H1 (cell line): ENCODE results near the gene IER5. TPM values are rescaled to one million over a fixed set of nuclear protein-coding genes. Genes with fewer than 3 reads are reported as not detected.

Experiments used
- CTCF ChIA-PET: fragments of 300-600 bp; sonication (Branson Sonifier 250); formaldehyde crosslinking; loops from one replicate; lab custom pipeline; 2021; ENCODE audit not compliant: partially characterized antibody; lab: Charles Lee
- POLR2A ChIA-PET: fragments of 300-600 bp; sonication (Branson Sonifier 250); formaldehyde crosslinking; loops from one replicate; lab custom pipeline; 2021; ENCODE audit warnings: inconsistent platforms; ENCODE audit not compliant: partially characterized antibody; lab: Charles Lee
- DNase-seq, 2 experiments: peaks; one replicate each; pipeline versions ENCODE4 v3.0.0 to v3.0.0-alpha.2; 2010 to 2022; ENCODE audit warnings: low spot score in 2 of 2, low read depth in 1 of 2, mixed read lengths in 1 of 2
- FAIRE-seq: peaks from 2 replicates; lab custom pipeline; 2011; peaks lifted over from hg19 to GRCh38; lab: Jason Lieb, UNC
- H2AFZ ChIP-seq: 2 replicates; pipeline ENCODE4 v1.8.1; 2012; ENCODE audit warnings: low read length, inconsistent platforms
- H2AK5ac ChIP-seq: 2 replicates; pipeline ENCODE4 v1.6.1; 2013; ENCODE audit warnings: low read depth, low read length
- H2BK120ac ChIP-seq: replicated peaks from 2 replicates; pipeline ENCODE3; 2013; ENCODE audit warnings: low read depth, low read length, inconsistent platforms
- H2BK12ac ChIP-seq: 2 replicates; pipeline ENCODE4 v1.6.1; 2013; ENCODE audit warnings: low read depth, low read length
- H2BK15ac ChIP-seq: 2 replicates; pipeline ENCODE4 v1.6.1; 2013; ENCODE audit warnings: low read length
- H2BK20ac ChIP-seq: 2 replicates; pipeline ENCODE4 v1.6.1; 2013; ENCODE audit warnings: low read length
- H2BK5ac ChIP-seq: 2 replicates; pipeline ENCODE4 v1.6.1; 2013; ENCODE audit warnings: low read depth, low read length
- H3K14ac ChIP-seq: 2 replicates; pipeline ENCODE4 v1.6.1; 2013; ENCODE audit warnings: inconsistent platforms; ENCODE audit not compliant: insufficient read length
- H3K18ac ChIP-seq: 2 replicates; pipeline ENCODE4 v1.6.1; 2013; ENCODE audit warnings: low read length; ENCODE audit errors: extremely low read depth
- H3K23ac ChIP-seq: 2 replicates; pipeline ENCODE4 v1.6.1; 2013; ENCODE audit warnings: inconsistent platforms; ENCODE audit not compliant: insufficient read length
- H3K23me2 ChIP-seq: 2 replicates; pipeline ENCODE4 v1.6.1; 2013; ENCODE audit warnings: low read depth, low read length
- H3K27ac ChIP-seq: 2 replicates; pipeline ENCODE4 v1.6.1; 2011; ENCODE audit warnings: low read depth, low read length, inconsistent platforms
- H3K27me3 ChIP-seq, 4 experiments: replicated peaks in 1 of 4; 1 replicate in 1 of 4; 2 replicates in 3 of 4; pipeline versions ENCODE4 v1.6.1 to v1.8.1; 2011 to 2013; ENCODE audit warnings: low read length in 3 of 4, mild to moderate bottlenecking in 3 of 4, inconsistent platforms in 2 of 4, mixed read lengths in 2 of 4, moderate library complexity in 1 of 4; ENCODE audit not compliant: control insufficient read depth in 3 of 4, insufficient read depth in 3 of 4; ENCODE audit errors: extremely low read depth in 1 of 4
- H3K36me3 ChIP-seq, 4 experiments: 2 replicates each; pipeline versions ENCODE4 v1.6.1 to v1.8.1; 2011 to 2013; ENCODE audit warnings: mild to moderate bottlenecking in 4 of 4, low read length in 3 of 4, moderate library complexity in 2 of 4, control low read depth in 1 of 4, inconsistent platforms in 1 of 4; ENCODE audit not compliant: insufficient read depth in 4 of 4, control insufficient read depth in 2 of 4
- H3K4ac ChIP-seq: replicated peaks from 2 replicates; pipeline ENCODE3; 2013; ENCODE audit warnings: low read length, low read depth, mixed read lengths, inconsistent platforms; ENCODE audit not compliant: insufficient read length
- H3K4me1 ChIP-seq, 4 experiments: replicated peaks in 1 of 4; 1 replicate in 1 of 4; 2 replicates in 3 of 4; pipeline versions ENCODE4 v1.6.1 to v1.8.1; 2011 to 2013; ENCODE audit warnings: low read length in 3 of 4, inconsistent platforms in 2 of 4, mixed read lengths in 1 of 4; ENCODE audit not compliant: insufficient read depth in 4 of 4, control insufficient read depth in 3 of 4
- H3K4me2 ChIP-seq, 2 experiments: 2 replicates each; pipeline versions ENCODE4 v1.6.1 to v1.8.1; 2011 to 2013; ENCODE audit warnings: low read depth in 2 of 2, low read length in 2 of 2, control low read depth in 1 of 2, inconsistent platforms in 1 of 2, mild to moderate bottlenecking in 1 of 2; ENCODE audit not compliant: insufficient read depth in 1 of 2
- H3K4me3 ChIP-seq, 4 experiments: fragments of 200-600, 300-600 bp in 1 of 4; sonication (generic), shearing (Covaris generic), sonication (Bioruptor Twin) in 1 of 4; 2 replicates each; pipeline versions ENCODE4 v1.5.1 to v1.8.1; 2011 to 2016; ENCODE audit warnings: low read length in 4 of 4, low read depth in 3 of 4, control low read depth in 2 of 4, inconsistent platforms in 2 of 4, mild to moderate bottlenecking in 2 of 4, mixed read lengths in 1 of 4, moderate library complexity in 1 of 4; ENCODE audit not compliant: insufficient read depth in 2 of 4; ENCODE audit errors: extremely low read depth in 1 of 4
- H3K56ac ChIP-seq: replicated peaks from 2 replicates; pipeline ENCODE3; 2013; ENCODE audit warnings: low read depth, mild to moderate bottlenecking, mixed read lengths, low read length, inconsistent platforms; ENCODE audit not compliant: insufficient read length
- H3K79me1 ChIP-seq: 2 replicates; pipeline ENCODE4 v1.6.1; 2013; ENCODE audit warnings: low read depth, low read length, control low read depth
- H3K79me2 ChIP-seq, 2 experiments: 2 replicates each; pipeline versions ENCODE4 v1.6.1 to v1.8.1; 2012 to 2013; ENCODE audit warnings: low read length in 2 of 2, mild to moderate bottlenecking in 2 of 2, inconsistent platforms in 1 of 2; ENCODE audit not compliant: insufficient read depth in 2 of 2, control insufficient read depth in 1 of 2
- H3K9ac ChIP-seq, 4 experiments: replicated peaks in 1 of 4; 1 replicate in 1 of 4; 2 replicates in 3 of 4; pipeline versions ENCODE4 v1.6.1 to v1.8.1; 2011 to 2013; ENCODE audit warnings: low read depth in 3 of 4, low read length in 3 of 4, control low read depth in 2 of 4, mild to moderate bottlenecking in 2 of 4, moderate library complexity in 2 of 4, inconsistent platforms in 1 of 4; ENCODE audit errors: extremely low read depth in 1 of 4
- H3K9me3 ChIP-seq, 2 experiments: 2 replicates each; pipeline versions ENCODE4 v1.6.1 to v1.8.1; 2012 to 2013; ENCODE audit warnings: mild to moderate bottlenecking in 2 of 2, moderate library complexity in 2 of 2, control low read depth in 1 of 2, inconsistent platforms in 1 of 2, low read depth in 1 of 2, low read length in 1 of 2, mixed read lengths in 1 of 2; ENCODE audit not compliant: insufficient read depth in 2 of 2
- H4K20me1 ChIP-seq, 2 experiments: replicated peaks in 1 of 2; 2 replicates each; pipeline versions ENCODE3 to v1.8.1; 2011 to 2013; ENCODE audit warnings: inconsistent platforms in 2 of 2, low read length in 2 of 2, mild to moderate bottlenecking in 1 of 2; ENCODE audit not compliant: insufficient read depth in 2 of 2, control insufficient read depth in 1 of 2
- H4K5ac ChIP-seq: 2 replicates; pipeline ENCODE4 v1.6.1; 2013; ENCODE audit warnings: low read length, low read depth, mixed read lengths, inconsistent platforms; ENCODE audit not compliant: insufficient read length
- H4K8ac ChIP-seq: 2 replicates; pipeline ENCODE4 v1.8.0; 2013; ENCODE audit warnings: mild to moderate bottlenecking, moderate library complexity, low read length, inconsistent platforms; ENCODE audit not compliant: insufficient read depth; ENCODE audit errors: extremely low read depth
- H4K91ac ChIP-seq: replicated peaks from 2 replicates; pipeline ENCODE3; 2013; ENCODE audit warnings: low read length, mixed read lengths, inconsistent platforms; ENCODE audit not compliant: insufficient read length
- CTBP2 ChIP-seq: IDR thresholded peaks from 2 replicates; pipeline ENCODE4 v1.7.0; 2011; ENCODE audit warnings: borderline replicate concordance, mild to moderate bottlenecking, moderate library complexity, mixed read lengths, low read length; ENCODE audit not compliant: insufficient read depth, insufficient read length
- EZH2 ChIP-seq: fragments of 200-600 bp; sonication (generic); IDR thresholded peaks from 2 replicates; pipeline ENCODE4 v1.7.1; 2012; ENCODE audit warnings: low read depth, mild to moderate bottlenecking, moderate library complexity, low read length, inconsistent platforms; ENCODE audit not compliant: severe bottlenecking
- NRF1 ChIP-seq: IDR thresholded peaks from 2 replicates; pipeline ENCODE4 v1.6.1; 2011; ENCODE audit warnings: mild to moderate bottlenecking, low read depth, low read length, improper control_type of control experiment
- PHF8 ChIP-seq: fragments of 200-600 bp; sonication (generic); conservative IDR thresholded peaks from 2 replicates; pipeline ENCODE4 v1.7.1; 2012; ENCODE audit warnings: low read depth, mild to moderate bottlenecking, inconsistent platforms, low read length, moderate library complexity
- POLR2A ChIP-seq, 2 experiments: IDR thresholded peaks; 1 replicate in 1 of 2; 2 replicates in 1 of 2; pipeline ENCODE4 v1.6.1; 2011; ENCODE audit warnings: low read depth in 2 of 2, low read length in 2 of 2, mild to moderate bottlenecking in 2 of 2; ENCODE audit errors: control extremely low read depth in 1 of 2
- RFX5 ChIP-seq: IDR thresholded peaks from 2 replicates; pipeline ENCODE4 v1.6.1; 2011; ENCODE audit warnings: low read depth, low read length, improper control_type of control experiment, borderline replicate concordance
- SIN3A ChIP-seq, 2 experiments: IDR thresholded peaks in 1 of 2; conservative IDR thresholded peaks in 1 of 2; 2 replicates each; pipeline ENCODE4 v1.6.1; 2011 to 2012; ENCODE audit warnings: low read length in 2 of 2, improper control_type of control experiment in 1 of 2, low read depth in 1 of 2, mild to moderate bottlenecking in 1 of 2
- SP4 ChIP-seq: IDR thresholded peaks from 2 replicates; pipeline ENCODE4 v1.6.1; 2012; ENCODE audit warnings: low read length, inconsistent platforms
- WGBS, 2 experiments: shearing (Covaris generic) in 1 of 2; methylation state at CpG; one replicate each; pipeline versions ENCODE4 v1.1.6 to v1.1.7; 2013 to 2015; ENCODE audit warnings: low lambda C conversion rate in 2 of 2, mixed read lengths in 2 of 2, inconsistent platforms in 1 of 2, low coverage in 1 of 2, missing lambda C conversion rate in 1 of 2; ENCODE audit not compliant: insufficient replicate concordance in 2 of 2, insufficient coverage in 1 of 2, insufficient read length in 1 of 2; ENCODE audit errors: extremely low coverage in 1 of 2, missing lambda C conversion rate in 1 of 2; 5-methylcytosine and 5-hydroxymethylcytosine counted together
- polyA plus RNA-seq, 7 experiments: library from polyadenylated mRNA; depleted of rRNA in 3 of 7; stranded (reverse) in 5 of 7; unstranded in 2 of 7; fragments of >200 nt in 5 of 7; fragments of 200-250 nt in 2 of 7; gene quantifications; 1 replicate in 5 of 7; 2 replicates in 1 of 7; 4 replicates in 1 of 7; pipeline versions ENCODE4 v1.2.1 to v1.2.3, GENCODE V29; 2011 to 2013; ENCODE audit warnings: missing spikeins in 2 of 7, mixed read lengths in 2 of 7
- total RNA-seq: library from RNA; stranded (reverse); fragmentation: NEBNext Ultra II Directional; extraction: Animal tissue kit (Norgen Biotek cat#: 25700); gene quantifications from 2 replicates; pipeline ENCODE4 v1.2.1, GENCODE V29; 2021
- TF ChIP-seq, protein P1 (sequence below): IDR thresholded peaks from 2 replicates; pipeline ENCODE4 v1.6.1; 2011; ENCODE audit warnings: low read depth, mild to moderate bottlenecking, low read length; ENCODE audit not compliant: insufficient read depth
- TF ChIP-seq, protein P2 (sequence below): IDR thresholded peaks from 2 replicates; pipeline ENCODE4 v1.6.1; 2012; ENCODE audit warnings: inconsistent platforms
- TF ChIP-seq, protein P3 (sequence below): IDR thresholded peaks from 2 replicates; pipeline ENCODE4 v1.6.1; 2012; ENCODE audit warnings: low read length, inconsistent platforms

The IER5 gene
- total and polyA plus RNA-seq, 2 of the 8 experiments (the other 6 are each of a cell fraction or from before 2014, with no cell fraction given) = 3.5 to 7.7 TPM

DNA sequence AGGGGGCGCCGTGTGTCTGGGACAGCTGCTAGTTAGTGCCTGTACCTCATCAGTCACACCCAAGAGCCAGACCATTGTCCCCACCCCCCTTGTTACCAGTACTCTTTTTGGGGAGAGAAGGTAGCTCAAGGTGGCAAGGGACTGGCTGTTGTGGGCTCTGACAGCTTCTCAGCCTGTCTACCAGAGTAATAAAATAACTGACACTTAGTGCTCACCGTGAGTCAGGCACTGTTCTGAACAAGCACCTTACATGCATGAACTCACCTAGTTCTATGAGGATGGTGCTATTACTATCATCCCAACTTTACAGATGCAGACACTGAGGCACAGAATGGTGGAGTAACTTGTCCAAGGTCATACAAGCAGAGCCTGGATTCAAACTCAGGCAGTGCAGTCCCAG, 34.7 kb downstream of the IER5 start:
- DNase-seq = no peak
- Histone ChIP-seq H3K4me2 (no peak overlapping the region), H2AK5ac (no peak overlapping the region), H3K56ac (no peak overlapping the region), H3K4me1 (peaks cover 0 to 6% (median 3%) of the 10 kb centered on the region in 4 experiments; a peak in 4 of 7 replicates), H2AFZ (no peak overlapping the region), H2BK12ac (no peak overlapping the region), H3K23ac (no peak overlapping the region), H3K9me3 (no peaks in the 10 kb centered on the region), H4K20me1 (no peaks in the 10 kb centered on the region), H4K91ac (no peak overlapping the region), H2BK120ac (no peak overlapping the region), H4K5ac (no peak overlapping the region), H3K9ac (no peak overlapping the region), H3K4me3 (no peak overlapping the region), H4K8ac (no peak overlapping the region), H3K27ac (no peak overlapping the region), H3K79me2 (no peaks in the 10 kb centered on the region), H2BK5ac (no peak overlapping the region), H3K18ac (no peak overlapping the region), H3K4ac (no peak overlapping the region), H3K27me3 (no peaks in the 10 kb centered on the region; a peak in 1 of 7 replicates), H3K14ac (no peak overlapping the region), H3K36me3 (no peaks in the 10 kb centered on the region), H3K23me2 (no peaks in the 10 kb centered on the region), H3K79me1 (no peaks in the 10 kb centered on the region), H2BK20ac (no peak overlapping the region), H2BK15ac (no peak overlapping the region)
- WGBS, 2 experiments = 81% methylated on average over 3 of the region's 3 CpGs; no CpG with 5 or more reads in 1 of the 2 experiments
- ChIA-PET POLR2A (interaction anchor here (0.6 to 1.9 kb wide), 4 partner anchors 12 to 101 kb away, joined by 4 to 5 read pairs (median 4); partner anchors contain the start of genes IER5 and STX6), CTCF (interaction anchor here (0.8 to 2.2 kb wide), 6 partner anchors 14 to 32 kb away, joined by 3 to 9 read pairs (median 4); no protein-coding TSS in a partner anchor)
- FAIRE-seq = no peak
- TF ChIP-seq RFX5 (no peak), SIN3A (conservative IDR thresholded peaks at IDR 0.05 in 1 of 2, IDR thresholded peaks at IDR 0.05 in 1 of 2; ENCODE audit: low read depth in 1 of 2, low read length in 2 of 2) (no peak), PHF8 (no peak), SP4 (no peak), NRF1 (no peak), POLR2A (IDR thresholded peaks at IDR 0.05; ENCODE audit: control extremely low read depth in 1 of 2, low read depth in 2 of 2, low read length in 2 of 2) (no peak), EZH2 (no peak), CTBP2 (no peak)
- TF ChIP-seq, protein P1, sequence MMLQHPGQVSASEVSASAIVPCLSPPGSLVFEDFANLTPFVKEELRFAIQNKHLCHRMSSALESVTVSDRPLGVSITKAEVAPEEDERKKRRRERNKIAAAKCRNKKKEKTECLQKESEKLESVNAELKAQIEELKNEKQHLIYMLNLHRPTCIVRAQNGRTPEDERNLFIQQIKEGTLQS = no peak
- TF ChIP-seq, protein P2, sequence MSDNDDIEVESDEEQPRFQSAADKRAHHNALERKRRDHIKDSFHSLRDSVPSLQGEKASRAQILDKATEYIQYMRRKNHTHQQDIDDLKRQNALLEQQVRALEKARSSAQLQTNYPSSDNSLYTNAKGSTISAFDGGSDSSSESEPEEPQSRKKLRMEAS = no peak
- TF ChIP-seq, protein P3, sequence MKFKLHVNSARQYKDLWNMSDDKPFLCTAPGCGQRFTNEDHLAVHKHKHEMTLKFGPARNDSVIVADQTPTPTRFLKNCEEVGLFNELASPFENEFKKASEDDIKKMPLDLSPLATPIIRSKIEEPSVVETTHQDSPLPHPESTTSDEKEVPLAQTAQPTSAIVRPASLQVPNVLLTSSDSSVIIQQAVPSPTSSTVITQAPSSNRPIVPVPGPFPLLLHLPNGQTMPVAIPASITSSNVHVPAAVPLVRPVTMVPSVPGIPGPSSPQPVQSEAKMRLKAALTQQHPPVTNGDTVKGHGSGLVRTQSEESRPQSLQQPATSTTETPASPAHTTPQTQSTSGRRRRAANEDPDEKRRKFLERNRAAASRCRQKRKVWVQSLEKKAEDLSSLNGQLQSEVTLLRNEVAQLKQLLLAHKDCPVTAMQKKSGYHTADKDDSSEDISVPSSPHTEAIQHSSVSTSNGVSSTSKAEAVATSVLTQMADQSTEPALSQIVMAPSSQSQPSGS = no peak
